GM18507 (cell line): Measurements from ENCODE around the gene DIAPH2.
A peak's percentile ranks its signal among the peaks of the same experiment; 100 is the strongest.

Source experiments
- DNase-seq: peaks from one replicate; pipeline ENCODE4 v3.0.0; 2011; ENCODE audit warnings: low read depth; ENCODE audit not compliant: insufficient read length; ENCODE audit errors: extremely low spot score
- FAIRE-seq: peaks from 2 replicates; lab custom pipeline; 2011; peaks lifted over from hg19 to GRCh38; lab: Jason Lieb, UNC

DIAPH2 gene

GRCh38 chrX:96907516-96908272 lies 223.1 kb downstream of the DIAPH2 start:
- FAIRE-seq (no peak), DNase-seq (no peak)

- FAIRE-seq: no peak
- no peak for DNase-seq
Observed at GRCh38 chrX:96909291-96909690, 224.6 kb downstream of the DIAPH2 start.

DNA sequence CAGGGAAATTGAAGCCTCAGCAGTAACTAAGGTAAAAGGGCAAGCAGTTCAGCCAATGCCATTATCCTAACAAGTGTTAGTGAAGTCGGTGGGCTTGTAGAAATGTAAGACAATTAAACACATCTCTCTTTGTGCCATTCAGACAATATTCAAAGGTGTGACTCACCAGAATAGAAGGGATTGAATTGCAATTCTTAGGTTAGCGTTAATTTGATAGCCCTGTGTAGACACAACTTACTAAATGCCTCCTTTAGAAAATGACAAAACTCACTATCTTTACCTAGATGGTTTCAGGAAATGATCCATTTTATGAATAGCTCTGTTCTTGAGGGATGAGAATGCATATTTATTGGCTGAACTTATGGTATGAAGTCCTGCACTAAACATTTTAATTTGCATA lies 234.2 kb downstream of the DIAPH2 start:
- no peak for DNase-seq

DNA sequence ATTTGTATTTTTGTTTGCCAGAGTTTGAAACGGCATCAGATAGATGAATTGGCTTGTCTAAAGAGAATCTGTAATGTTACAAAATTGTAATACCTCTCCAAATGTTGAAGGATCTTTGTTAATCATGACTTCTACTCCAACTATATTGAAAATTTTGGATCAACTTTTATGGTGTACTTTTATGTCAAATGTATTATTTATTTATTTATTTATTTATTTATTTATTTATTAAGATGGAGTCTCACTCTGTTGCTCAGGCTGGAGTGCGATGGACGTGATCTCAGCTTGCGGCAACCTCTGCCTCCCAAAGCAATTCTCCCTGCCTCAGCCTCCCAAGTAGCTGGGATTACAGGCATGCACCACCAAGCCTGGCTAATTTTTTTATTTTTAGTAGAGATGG lies 235.0 kb downstream of the DIAPH2 start:
- no peak for FAIRE-seq
- DNase-seq: no peak

More for the DNA sequence above, 234.2 kb downstream of the DIAPH2 start:
- FAIRE-seq: no peak

GRCh38 chrX:96924581-96924980 lies 239.9 kb downstream of the DIAPH2 start:
- no peak for DNase-seq
- FAIRE-seq: no peak

DNA sequence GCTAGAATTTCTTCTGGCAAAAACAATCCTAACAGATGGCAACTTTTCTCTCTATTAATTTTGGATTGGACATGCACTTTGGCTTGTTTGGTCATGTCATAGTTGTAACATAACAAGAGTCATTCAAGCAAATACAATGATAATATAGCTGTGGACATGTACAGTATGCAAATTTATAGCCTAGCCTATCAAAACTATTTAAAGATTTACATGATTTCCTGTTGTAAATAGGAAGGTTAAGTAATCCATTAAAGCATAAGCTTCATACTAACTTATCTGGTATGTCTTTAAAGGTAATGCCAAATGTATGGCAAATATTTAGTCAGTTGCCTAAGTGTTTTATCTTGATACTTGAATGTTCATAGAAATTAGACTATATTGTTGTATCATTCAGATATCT lies 244.4 kb downstream of the DIAPH2 start:
- DNase-seq: no peak
- FAIRE-seq: no peak

GRCh38 chrX:96957718-96958117 lies 273.1 kb downstream of the DIAPH2 start:
- no peak for DNase-seq

DNA sequence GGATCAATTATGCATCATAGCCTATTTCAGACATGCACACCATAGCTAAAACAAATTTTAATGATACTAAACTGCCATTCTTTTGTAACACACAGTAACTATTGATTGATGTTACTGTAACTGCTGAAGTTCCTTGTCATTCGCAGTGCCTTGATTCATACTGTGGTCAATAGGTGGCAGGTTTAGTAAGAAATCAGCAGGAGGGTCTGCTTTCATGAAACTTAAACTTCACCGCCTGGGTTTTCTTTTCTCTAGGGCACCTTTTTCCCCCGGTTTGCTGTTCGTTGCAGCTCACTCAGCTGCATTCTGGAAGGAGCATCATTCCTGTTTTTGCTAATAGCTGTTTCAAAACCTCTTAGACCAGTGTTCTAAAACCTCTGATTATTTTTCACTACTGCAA lies 287.2 kb downstream of the DIAPH2 start:
- DNase-seq (no peak), FAIRE-seq (no peak)

More at GRCh38 chrX:96957718-96958117, 273.1 kb downstream of the DIAPH2 start:
- no peak for FAIRE-seq

GRCh38 chrX:96978906-96979305 lies 294.3 kb downstream of the DIAPH2 start:
- no peak for DNase-seq
- FAIRE-seq: no peak

DNA sequence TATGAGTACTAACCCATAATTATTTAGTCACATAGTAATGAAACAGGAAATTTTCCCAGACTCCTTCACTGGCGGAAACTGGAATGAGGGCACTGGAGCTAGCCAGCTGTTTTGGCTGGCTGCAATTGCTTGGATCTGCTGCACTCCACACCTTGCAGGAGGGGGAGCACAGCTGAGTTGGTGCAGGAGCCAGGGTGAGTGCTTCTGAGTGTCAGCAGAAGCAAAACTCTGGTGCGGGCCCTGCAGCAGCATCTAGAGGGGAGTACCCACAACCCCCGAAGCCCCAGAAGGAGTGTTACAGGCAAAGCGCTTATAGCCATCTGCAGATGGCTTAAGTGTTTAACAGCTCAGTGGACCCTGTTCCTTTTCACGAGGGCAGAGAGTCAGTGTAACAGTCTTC lies 295.1 kb downstream of the DIAPH2 start:
- FAIRE-seq: no peak
- DNase-seq: no peak

GRCh38 chrX:96982161-96982560 lies 297.5 kb downstream of the DIAPH2 start:
- DNase-seq (no peak), FAIRE-seq (no peak)

DNA sequence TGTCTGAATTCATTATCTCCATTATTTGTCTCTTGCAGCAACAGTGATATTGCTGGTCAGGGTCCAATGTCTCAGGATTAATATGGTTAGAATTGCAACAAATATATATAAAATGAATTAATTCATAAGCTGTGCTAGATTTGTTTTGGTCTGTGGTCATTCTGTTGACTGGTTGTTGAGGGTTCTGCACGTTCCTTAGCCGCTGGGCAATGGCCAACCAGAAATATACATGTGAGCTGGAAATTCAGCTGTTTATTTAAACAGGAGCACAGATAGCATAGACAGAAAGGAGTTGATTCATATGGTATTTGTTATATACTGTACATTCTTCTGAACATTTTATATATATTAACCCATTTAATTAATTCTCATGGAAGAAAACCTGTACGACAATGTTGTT lies 299.9 kb downstream of the DIAPH2 start:
- FAIRE-seq: no peak
- no peak for DNase-seq

- DNase-seq (no peak), FAIRE-seq (no peak)
Observed at GRCh38 chrX:96985046-96985445, 300.4 kb downstream of the DIAPH2 start.

DNA sequence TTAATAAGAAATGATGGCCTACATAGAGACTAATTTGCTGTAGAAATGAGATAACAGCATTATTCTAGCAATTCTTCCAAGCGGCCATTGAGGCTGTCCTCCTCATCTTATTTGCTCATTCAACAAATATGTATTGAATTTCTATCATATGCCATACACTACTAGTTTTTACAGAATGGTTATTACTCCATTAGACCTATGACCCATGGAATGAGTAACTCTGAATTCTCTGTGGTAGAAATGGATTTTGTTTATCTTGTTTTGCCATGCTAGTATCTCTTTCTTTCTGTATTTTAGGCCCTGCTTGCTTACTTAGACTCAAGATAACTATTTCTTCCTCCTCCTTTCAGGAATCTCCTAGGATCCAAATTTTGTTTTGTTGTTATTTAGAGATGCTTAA lies 302.6 kb downstream of the DIAPH2 start:
- DNase-seq: no peak
- FAIRE-seq: no peak

GRCh38 chrX:96989830-96990571 lies 305.4 kb downstream of the DIAPH2 start:
- FAIRE-seq: no peak
- DNase-seq: no peak

- FAIRE-seq (peak; percentile 24), DNase-seq (no peak)
Observed at GRCh38 chrX:96994093-96994492, 309.5 kb downstream of the DIAPH2 start.

- DNase-seq: no peak
- FAIRE-seq: no peak
Observed at GRCh38 chrX:96997196-96997595, 312.6 kb downstream of the DIAPH2 start.

GRCh38 chrX:97000682-97001368 lies 316.2 kb downstream of the DIAPH2 start:
- FAIRE-seq (no peak), DNase-seq (no peak)

GRCh38 chrX:97006167-97006566 lies 321.5 kb downstream of the DIAPH2 start:
- FAIRE-seq (no peak), DNase-seq (no peak)

DNA sequence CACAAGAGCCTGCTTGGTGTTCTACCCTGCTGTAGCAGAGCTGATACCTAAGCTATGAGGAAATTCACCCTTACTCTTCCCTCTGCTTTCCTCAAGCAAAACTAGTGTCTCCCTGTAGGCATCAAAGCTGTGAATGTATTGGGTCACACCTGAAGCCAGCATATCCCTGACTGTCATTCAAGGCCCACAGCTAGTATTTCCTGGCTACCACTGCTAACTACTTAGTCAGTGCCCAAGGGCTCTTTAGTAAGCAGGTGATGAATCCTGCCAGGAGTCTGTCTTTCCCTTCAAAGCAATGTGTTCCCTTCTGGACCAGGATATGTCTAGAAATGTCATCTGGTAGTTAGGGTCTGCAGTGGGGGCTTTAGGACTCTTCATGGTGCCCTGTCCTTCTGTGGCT lies 324.7 kb downstream of the DIAPH2 start:
- DNase-seq: no peak
- no peak for FAIRE-seq
